Breast epithelium (tissue), 3 donors: Measurements from ENCODE around the gene PCDH15.

Source experiments
- POLR2AphosphoS5 ChIP-seq, 3 donors: sonication (generic); formaldehyde crosslinking; IDR thresholded peaks; one replicate each; pipeline ENCODE4 v1.6.1; 2017; ENCODE audit warnings: antibody characterized with exemption in 3 of 3
- TF ChIP-seq, protein P1 (sequence below), 3 donors: fragments of 450-650 bp; IDR thresholded peaks; one replicate each; pipeline ENCODE4 v1.5.1; 2016 to 2017; ENCODE audit warnings: antibody characterized with exemption in 3 of 3, mild to moderate bottlenecking in 3 of 3, moderate library complexity in 3 of 3

DNA sequence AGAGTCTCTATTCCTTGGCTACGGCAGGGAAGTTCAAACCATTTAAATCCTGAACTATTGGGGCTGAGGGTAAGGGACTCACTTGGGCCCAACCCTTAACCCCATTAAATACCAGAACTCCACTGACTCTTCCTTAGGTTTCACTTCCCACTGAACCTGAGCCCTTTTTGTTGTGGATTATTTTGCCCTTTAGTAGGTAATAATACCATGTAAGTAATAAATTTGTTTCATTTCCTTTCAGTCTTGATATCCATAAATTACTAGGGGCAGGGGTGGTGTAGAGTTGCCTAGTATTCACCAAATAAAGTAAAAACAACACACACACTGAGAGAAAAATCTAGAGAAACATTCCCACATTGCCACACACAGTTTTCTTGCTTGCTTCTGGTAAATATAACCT lies 352.0 kb downstream of the PCDH15 start:
- TF ChIP-seq, protein P1, sequence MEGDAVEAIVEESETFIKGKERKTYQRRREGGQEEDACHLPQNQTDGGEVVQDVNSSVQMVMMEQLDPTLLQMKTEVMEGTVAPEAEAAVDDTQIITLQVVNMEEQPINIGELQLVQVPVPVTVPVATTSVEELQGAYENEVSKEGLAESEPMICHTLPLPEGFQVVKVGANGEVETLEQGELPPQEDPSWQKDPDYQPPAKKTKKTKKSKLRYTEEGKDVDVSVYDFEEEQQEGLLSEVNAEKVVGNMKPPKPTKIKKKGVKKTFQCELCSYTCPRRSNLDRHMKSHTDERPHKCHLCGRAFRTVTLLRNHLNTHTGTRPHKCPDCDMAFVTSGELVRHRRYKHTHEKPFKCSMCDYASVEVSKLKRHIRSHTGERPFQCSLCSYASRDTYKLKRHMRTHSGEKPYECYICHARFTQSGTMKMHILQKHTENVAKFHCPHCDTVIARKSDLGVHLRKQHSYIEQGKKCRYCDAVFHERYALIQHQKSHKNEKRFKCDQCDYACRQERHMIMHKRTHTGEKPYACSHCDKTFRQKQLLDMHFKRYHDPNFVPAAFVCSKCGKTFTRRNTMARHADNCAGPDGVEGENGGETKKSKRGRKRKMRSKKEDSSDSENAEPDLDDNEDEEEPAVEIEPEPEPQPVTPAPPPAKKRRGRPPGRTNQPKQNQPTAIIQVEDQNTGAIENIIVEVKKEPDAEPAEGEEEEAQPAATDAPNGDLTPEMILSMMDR (IDR thresholded peaks at IDR 0.05), result no peak
- TF ChIP-seq POLR2AphosphoS5 (IDR thresholded peaks at IDR 0.05), result no peak
